Ovary (tissue), 3 donors: ENCODE data around the gene PRDM1.

Experiments
- EP300 ChIP-seq: sonication (generic); formaldehyde crosslinking; IDR thresholded peaks from one replicate; pipeline ENCODE4 v1.6.1; 2017; ENCODE audit warnings: antibody characterized with exemption
- POLR2A ChIP-seq: fragments of 450-650 bp; IDR thresholded peaks from one replicate; pipeline ENCODE4 v1.6.1; 2017; ENCODE audit warnings: antibody characterized with exemption, mild to moderate bottlenecking, moderate library complexity
- TF ChIP-seq, protein P1 (sequence below), 3 donors: fragments of 450-650 bp in 2 of 3; fragments of 200-600 bp in 1 of 3; IDR thresholded peaks; one replicate each; pipeline versions ENCODE4 v1.5.1 to v1.8.0; 2016 to 2022; ENCODE audit warnings: antibody characterized with exemption in 3 of 3, mild to moderate bottlenecking in 1 of 3
- donor health status: DM: no; HTN: no; CAD: no.

DNA sequence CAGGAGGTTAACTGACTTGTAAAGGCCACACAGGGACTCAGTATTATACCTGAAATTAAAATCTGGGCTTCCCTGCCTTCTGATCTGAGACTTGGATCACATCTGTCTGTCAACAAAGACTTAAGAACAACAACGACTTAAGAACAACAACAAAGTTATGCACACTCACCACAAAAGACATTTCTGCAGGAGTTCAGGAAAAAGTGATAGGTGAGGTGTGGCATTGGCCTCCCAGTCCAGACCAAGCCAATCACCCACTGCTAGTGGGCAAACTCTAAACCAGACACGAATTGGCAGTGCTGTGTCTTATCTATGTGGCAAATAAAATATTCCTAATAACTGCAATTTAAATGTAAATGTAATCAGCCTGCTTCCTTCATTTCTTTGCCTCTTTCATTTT, 61.3 kb downstream of the PRDM1 start:
- TF ChIP-seq, protein P1, sequence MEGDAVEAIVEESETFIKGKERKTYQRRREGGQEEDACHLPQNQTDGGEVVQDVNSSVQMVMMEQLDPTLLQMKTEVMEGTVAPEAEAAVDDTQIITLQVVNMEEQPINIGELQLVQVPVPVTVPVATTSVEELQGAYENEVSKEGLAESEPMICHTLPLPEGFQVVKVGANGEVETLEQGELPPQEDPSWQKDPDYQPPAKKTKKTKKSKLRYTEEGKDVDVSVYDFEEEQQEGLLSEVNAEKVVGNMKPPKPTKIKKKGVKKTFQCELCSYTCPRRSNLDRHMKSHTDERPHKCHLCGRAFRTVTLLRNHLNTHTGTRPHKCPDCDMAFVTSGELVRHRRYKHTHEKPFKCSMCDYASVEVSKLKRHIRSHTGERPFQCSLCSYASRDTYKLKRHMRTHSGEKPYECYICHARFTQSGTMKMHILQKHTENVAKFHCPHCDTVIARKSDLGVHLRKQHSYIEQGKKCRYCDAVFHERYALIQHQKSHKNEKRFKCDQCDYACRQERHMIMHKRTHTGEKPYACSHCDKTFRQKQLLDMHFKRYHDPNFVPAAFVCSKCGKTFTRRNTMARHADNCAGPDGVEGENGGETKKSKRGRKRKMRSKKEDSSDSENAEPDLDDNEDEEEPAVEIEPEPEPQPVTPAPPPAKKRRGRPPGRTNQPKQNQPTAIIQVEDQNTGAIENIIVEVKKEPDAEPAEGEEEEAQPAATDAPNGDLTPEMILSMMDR (IDR thresholded peaks at IDR 0.05) = no peak
- TF ChIP-seq POLR2A = no peak
- TF ChIP-seq EP300 = no peak
